OCI-LY7 (cell line): Measurements from ENCODE around the gene MFSD2A.

Source experiments
- EZH2phosphoT487 ChIP-seq: fragments of 200-600 bp; sonication (generic); IDR thresholded peaks from 2 replicates; pipeline ENCODE4 v1.6.1; 2018; ENCODE audit warnings: low read depth, borderline replicate concordance, mild to moderate bottlenecking, mixed run types, antibody characterized with exemption, low read length, moderate library complexity, mixed read lengths
- TF ChIP-seq, protein P1 (sequence below): fragments of 200-600 bp; sonication (generic); conservative IDR thresholded peaks from 2 replicates; pipeline ENCODE4 v1.5.1; 2014; ENCODE audit warnings: mild to moderate bottlenecking, antibody characterized with exemption, low read length, moderate library complexity, mixed read lengths

DNA sequence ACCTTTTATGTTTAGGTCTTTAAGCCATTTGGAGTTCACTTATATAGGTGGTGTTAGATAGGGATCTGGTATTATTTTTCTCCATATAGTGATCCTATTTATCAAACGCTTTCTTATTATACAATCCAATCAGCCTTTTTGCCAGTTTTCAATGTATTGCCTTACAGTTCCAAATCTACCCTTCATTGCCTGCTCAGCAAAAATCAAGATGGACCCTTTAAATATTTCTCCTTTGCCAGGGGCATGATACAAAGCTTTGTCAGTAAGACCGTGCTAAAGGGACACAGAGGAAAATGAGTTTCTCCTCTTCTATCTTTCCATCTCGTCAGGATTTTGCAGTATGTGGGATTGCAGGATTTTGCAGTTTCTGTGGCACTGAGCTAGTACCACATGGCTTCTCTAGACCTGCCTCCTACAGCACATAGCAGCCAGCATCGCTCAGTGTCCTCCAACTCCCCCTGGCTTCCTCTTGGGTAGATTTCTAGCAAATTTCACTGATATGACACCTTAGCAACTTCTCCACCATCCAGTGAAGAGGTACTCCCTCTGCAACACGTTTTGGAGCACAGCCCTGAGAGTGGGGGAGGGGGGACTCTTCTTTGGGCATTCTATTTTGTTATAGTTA lies 63.1 kb downstream of the MFSD2A start:
- TF ChIP-seq, protein P1, sequence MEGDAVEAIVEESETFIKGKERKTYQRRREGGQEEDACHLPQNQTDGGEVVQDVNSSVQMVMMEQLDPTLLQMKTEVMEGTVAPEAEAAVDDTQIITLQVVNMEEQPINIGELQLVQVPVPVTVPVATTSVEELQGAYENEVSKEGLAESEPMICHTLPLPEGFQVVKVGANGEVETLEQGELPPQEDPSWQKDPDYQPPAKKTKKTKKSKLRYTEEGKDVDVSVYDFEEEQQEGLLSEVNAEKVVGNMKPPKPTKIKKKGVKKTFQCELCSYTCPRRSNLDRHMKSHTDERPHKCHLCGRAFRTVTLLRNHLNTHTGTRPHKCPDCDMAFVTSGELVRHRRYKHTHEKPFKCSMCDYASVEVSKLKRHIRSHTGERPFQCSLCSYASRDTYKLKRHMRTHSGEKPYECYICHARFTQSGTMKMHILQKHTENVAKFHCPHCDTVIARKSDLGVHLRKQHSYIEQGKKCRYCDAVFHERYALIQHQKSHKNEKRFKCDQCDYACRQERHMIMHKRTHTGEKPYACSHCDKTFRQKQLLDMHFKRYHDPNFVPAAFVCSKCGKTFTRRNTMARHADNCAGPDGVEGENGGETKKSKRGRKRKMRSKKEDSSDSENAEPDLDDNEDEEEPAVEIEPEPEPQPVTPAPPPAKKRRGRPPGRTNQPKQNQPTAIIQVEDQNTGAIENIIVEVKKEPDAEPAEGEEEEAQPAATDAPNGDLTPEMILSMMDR: 0 out of 2 replicates have a peak, but pooled peaks have one; percentile 25
- TF ChIP-seq EZH2phosphoT487: no peak
